C4-2B (cell line): Measurements from ENCODE around the gene MARCKS.

ENCODE experiments used
- H3K27ac ChIP-seq: fragments of 450-650 bp; 2 replicates; pipeline ENCODE4 v1.5.1; 2017
- ZFX ChIP-seq: fragments of 450-650 bp; IDR thresholded peaks from 2 replicates; pipeline ENCODE4 v1.6.1; 2017
- TF ChIP-seq, protein P1 (sequence below): fragments of 450-650 bp; conservative IDR thresholded peaks from 2 replicates; pipeline ENCODE4 v1.5.1; 2017; ENCODE audit warnings: mild to moderate bottlenecking

The MARCKS gene

DNA sequence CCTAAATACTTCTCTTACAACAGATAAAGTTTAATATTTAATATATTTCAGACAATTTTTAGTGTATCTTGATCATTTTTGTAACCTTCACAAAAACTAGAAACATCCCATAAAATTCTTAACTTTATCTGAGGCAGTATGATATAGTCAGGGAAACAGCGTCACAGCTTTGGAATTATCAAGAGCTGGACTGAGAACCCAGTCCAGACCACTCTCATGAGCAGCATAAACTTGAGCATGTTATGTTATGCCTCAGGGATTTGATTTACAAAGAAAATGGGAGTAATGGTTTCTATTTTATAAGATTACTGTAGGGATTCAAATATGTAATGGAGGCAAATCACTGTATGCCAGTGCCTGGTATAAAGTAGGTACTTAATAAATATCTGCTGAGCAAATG is 8.3 kb upstream of the MARCKS start:
- TF ChIP-seq ZFX: no peak
- TF ChIP-seq, protein P1, sequence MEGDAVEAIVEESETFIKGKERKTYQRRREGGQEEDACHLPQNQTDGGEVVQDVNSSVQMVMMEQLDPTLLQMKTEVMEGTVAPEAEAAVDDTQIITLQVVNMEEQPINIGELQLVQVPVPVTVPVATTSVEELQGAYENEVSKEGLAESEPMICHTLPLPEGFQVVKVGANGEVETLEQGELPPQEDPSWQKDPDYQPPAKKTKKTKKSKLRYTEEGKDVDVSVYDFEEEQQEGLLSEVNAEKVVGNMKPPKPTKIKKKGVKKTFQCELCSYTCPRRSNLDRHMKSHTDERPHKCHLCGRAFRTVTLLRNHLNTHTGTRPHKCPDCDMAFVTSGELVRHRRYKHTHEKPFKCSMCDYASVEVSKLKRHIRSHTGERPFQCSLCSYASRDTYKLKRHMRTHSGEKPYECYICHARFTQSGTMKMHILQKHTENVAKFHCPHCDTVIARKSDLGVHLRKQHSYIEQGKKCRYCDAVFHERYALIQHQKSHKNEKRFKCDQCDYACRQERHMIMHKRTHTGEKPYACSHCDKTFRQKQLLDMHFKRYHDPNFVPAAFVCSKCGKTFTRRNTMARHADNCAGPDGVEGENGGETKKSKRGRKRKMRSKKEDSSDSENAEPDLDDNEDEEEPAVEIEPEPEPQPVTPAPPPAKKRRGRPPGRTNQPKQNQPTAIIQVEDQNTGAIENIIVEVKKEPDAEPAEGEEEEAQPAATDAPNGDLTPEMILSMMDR: no peak

DNA sequence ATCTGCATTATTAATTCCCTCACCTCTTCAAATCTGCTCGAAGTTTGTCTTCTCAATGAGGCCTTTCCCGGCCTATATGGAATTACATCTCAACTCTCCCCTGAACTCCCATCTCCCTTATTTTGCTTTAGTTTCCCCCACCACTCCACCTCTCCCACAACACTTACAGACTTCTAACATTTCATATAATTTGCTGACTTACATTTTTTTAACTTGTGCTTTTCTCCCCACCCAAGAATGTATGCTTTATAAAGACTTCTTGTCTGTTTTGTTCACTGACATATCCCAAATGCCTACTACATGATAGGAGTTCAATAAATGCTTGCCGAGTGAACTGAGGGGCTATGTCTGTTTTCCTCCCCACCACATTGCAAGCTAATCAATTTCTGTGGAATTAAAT is 3.9 kb upstream of the MARCKS start:
- TF ChIP-seq ZFX: no peak
- no peak overlapping the region for H3K27ac ChIP-seq

More for the DNA sequence above, 8.3 kb upstream of the MARCKS start:
- H3K27ac ChIP-seq: no peak overlapping the region

DNA sequence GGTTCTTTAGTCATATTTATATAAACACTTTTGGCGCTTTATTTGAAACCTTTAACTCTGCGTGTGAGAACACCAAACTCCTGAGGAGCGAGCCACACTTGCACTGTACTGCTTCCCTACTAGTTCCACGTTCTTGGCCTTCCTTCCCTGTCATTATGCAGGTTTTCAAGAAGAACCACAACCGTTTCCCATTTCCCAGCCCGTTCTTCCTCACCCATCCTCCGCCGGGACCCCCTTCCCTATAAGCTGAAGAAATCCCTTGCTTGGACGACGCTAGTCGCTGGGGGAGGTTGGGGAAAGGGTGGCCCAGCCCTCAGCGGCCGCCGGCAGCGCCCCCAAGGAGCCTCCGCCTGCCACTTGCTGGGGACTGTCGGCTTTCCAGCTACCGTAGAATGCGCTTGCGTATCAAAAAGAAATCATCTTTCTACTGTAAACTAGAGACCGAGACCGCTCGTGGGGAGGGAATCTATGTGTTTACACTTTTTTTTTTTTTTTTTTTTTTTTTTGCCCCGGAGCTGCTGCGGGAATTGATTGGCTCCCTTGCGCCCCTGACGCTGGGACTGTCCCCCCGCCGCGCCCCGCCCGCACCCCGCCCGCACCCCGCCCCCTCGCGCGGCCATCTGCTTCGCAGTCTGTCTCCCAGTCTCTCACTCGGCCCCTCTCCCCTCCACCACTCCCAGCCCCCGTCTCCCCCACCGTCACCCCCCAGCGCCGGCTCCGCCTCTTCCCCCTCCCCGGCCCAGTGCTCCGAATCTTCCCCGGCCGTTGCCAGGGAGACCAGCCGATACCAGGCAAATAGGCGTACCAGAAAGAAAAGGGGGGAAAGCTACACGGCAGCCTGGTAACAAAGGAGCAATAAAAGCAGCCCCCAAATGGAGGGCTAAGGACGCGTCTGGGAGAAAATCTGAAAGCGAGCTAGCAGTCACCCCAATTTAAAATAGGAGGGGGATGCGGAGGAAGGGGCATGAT is 2.3 kb upstream of the MARCKS start:
- TF ChIP-seq ZFX: no peak
- TF ChIP-seq, protein P1: 0 out of 2 replicates have a peak, but pooled peaks have one; percentile 12
- H3K27ac ChIP-seq: peak overlapping the region; percentile 62

DNA sequence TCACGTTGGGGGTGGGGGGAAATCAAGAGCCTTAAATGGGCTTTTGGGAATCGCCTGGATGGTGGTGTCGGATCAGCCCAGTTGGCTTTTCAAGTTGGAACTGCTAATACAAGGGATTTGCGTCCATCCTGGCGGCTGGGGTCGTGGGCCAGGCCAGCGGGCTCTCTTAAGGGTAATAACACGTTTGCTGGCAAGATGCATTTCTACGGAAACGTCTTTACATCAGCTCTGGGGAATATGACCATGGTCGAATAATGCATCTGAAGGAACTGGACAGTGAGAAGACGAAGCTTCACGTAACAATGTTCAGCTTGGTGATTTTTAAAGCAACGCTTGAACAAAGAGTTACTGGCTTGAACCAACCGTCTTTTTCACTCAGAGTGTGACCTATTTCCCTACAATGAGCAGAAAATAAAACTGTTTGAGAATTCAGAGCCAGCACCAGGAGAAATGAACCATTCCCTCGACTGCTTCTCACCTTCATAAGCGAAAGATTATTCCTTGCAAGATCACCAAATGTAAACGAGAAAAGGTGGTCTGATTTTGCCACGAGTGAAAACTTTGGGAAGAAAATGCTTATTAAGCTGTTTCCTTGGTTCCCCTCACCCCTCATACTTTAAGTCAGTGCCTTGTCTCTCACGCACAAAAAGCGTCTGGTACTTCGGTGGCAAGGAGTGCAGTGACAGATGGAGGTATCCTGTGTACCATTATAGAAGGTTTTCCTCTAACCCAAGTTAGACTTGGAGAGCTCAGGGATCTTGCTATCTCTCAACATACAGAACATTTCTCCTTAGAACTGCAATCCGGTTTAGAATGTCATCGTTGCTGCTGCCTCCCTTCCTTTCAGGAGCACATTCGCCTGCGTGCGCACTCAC is 1.4 kb upstream of the MARCKS start:
- H3K27ac ChIP-seq: peak overlapping the region; percentile 100
- TF ChIP-seq, protein P1: no peak
- TF ChIP-seq ZFX: no peak

DNA sequence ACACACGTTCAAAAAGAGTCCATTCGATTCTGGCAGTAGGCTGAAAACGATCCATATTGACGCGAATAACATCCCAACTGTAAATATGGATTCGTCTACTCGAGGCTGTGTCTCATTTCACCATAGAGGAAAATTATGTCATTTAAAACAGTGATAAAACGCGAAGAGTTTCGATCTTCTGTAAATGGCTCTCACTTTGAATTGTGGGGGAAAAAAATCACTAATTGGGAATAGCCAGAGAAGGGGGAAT is 845 bp upstream of the MARCKS start:
- H3K27ac ChIP-seq: peak overlapping the region; percentile 100; the same call in 1 of the 2 replicates
- TF ChIP-seq ZFX: no peak
- TF ChIP-seq, protein P1: no peak

DNA sequence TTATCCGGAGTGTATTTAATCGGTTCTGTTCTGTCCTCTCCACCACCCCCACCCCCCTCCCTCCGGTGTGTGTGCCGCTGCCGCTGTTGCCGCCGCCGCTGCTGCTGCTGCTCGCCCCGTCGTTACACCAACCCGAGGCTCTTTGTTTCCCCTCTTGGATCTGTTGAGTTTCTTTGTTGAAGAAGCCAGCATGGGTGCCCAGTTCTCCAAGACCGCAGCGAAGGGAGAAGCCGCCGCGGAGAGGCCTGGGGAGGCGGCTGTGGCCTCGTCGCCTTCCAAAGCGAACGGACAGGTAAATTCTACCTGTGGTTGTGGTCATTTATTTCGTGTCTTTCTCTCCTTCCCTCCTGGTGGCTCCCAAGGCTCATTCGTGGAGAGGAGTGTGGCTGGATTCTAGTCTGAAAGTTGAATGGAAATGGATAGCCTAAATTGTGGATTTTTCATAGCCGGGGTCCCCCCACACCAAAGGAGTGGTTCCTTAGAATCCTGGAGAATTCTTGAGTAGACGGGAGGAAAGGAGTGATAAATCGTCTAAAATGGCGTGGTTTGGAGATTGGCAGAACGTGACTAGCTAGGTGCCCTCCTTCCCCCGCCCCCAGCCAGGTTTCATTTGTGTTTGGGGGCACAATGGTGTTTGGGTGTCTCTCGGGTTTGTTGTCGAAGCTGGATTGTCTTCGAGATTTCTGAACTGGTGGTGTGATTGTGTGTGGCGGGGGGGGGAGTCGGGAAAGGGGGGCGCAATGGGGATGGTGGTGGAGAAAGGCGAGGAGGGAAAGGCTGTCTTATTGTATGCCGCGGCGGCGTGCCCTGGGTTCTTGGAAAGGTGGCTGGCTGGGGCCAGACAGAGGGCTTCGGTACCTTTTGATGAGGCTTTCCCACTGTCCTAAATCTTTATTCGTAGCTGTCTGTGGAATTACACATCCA is 673 bp downstream of the MARCKS start:
- H3K27ac ChIP-seq: peak overlapping the region; percentile 100
- TF ChIP-seq, protein P1: no peak
- TF ChIP-seq ZFX: no peak
